ENCODE data around the gene MINDY2. TPM values are rescaled to one million over a fixed set of nuclear protein-coding genes. Genes with fewer than 3 reads are reported as not detected.

MINDY2 gene
- total RNA-seq, 1 experiment from 2014 or later, result 6.8 TPM

- no peak overlapping the region for H3K4me3 ChIP-seq (ENCODE audit: low read depth in 2 of 2, low read length in 2 of 2)
- no peaks in the 10 kb centered on the region; the same call in 1 of the 2 replicates for H3K9me3 ChIP-seq (ENCODE audit: control insufficient read depth, insufficient read depth, low read depth, low read length)
- H3K27ac ChIP-seq (ENCODE audit: low read length), result no peak overlapping the region
- intact Hi-C loops (cut with micrococcal nuclease; ENCODE audit: unreplicated experiment) (no loop called here), in situ Hi-C loops (cut with HindIII; ENCODE audit: low pct_unique_long_range_greater_than_20kb, low sequenced_read_pairs) (no loop called here)
- no peaks in the 10 kb centered on the region for H3K4me1 ChIP-seq (ENCODE audit: control insufficient read depth, insufficient read depth, low read length)
- DNase-seq (ENCODE audit: low read depth, low spot score), result no peak
- ATAC-seq, result no peak
- TF ChIP-seq SIN3A (IDR thresholded peaks at IDR 0.05; ENCODE audit: borderline replicate concordance, insufficient read depth, low read depth, low read length) (no peak), CTCF (IDR thresholded peaks at IDR 0.05) (peak; percentile 26)
- POLR2A ChIA-PET, result no interaction called here
- BruUV-seq (replicated peaks), result no TSS peak
- CTCF ChIA-PET, result interaction anchor here (0.6 to 1.1 kb wide), 2 partner anchors 10 to 170 kb away, joined by 3 read pairs; no protein-coding TSS in a partner anchor
- no peaks in the 10 kb centered on the region for H3K36me3 ChIP-seq (ENCODE audit: control insufficient read depth, insufficient read depth, low read length)
- no peaks in the 10 kb centered on the region for H3K27me3 ChIP-seq (ENCODE audit: control insufficient read depth, insufficient read depth, low read length)
These were observed 10.1 kb upstream of the MINDY2 start for GRCh38 chr15:58761010-58761388.

- DNase-seq (ENCODE audit: low read depth, low spot score) (no peak), ATAC-seq (no peak)
- H3K9me3 ChIP-seq (ENCODE audit: control insufficient read depth, insufficient read depth, low read depth, low read length), result no peaks in the 10 kb centered on the region; the same call in 1 of the 2 replicates
- no TSS peak for BruUV-seq (replicated peaks)
- no peaks in the 10 kb centered on the region for H3K27me3 ChIP-seq (ENCODE audit: control insufficient read depth, insufficient read depth, low read length)
- intact Hi-C loops (cut with micrococcal nuclease; ENCODE audit: unreplicated experiment) (no loop called here), in situ Hi-C loops (cut with HindIII; ENCODE audit: low pct_unique_long_range_greater_than_20kb, low sequenced_read_pairs) (no loop called here)
- H3K4me3 ChIP-seq (ENCODE audit: low read depth in 2 of 2, low read length in 2 of 2), result no peak overlapping the region
- no peak for TF ChIP-seq CTCF (IDR thresholded peaks at IDR 0.05)
- no peak for TF ChIP-seq POLR2AphosphoS5 (IDR thresholded peaks at IDR 0.05; ENCODE audit: low read depth, low read length)
- no peaks in the 10 kb centered on the region for H3K4me1 ChIP-seq (ENCODE audit: control insufficient read depth, insufficient read depth, low read length)
- no peaks in the 10 kb centered on the region for H3K36me3 ChIP-seq (ENCODE audit: control insufficient read depth, insufficient read depth, low read length)
- no peak overlapping the region for H3K27ac ChIP-seq (ENCODE audit: low read length)
- CTCF ChIA-PET, result interaction anchor here (1.1 kb wide), 1 partner anchor 8 kb away, joined by 3 read pairs; no protein-coding TSS in a partner anchor
- POLR2A ChIA-PET, result no interaction called here
These were observed 8.8 kb upstream of the MINDY2 start for GRCh38 chr15:58762285-58762684.

- Histone ChIP-seq H3K36me3 (ENCODE audit: control insufficient read depth, insufficient read depth, low read length) (no peaks in the 10 kb centered on the region), H3K27ac (ENCODE audit: low read length) (no peak overlapping the region), H3K4me3 (ENCODE audit: low read depth in 2 of 2, low read length in 2 of 2) (no peak overlapping the region), H3K27me3 (ENCODE audit: control insufficient read depth, insufficient read depth, low read length) (no peaks in the 10 kb centered on the region), H3K4me1 (ENCODE audit: control insufficient read depth, insufficient read depth, low read length) (no peaks in the 10 kb centered on the region), H3K9me3 (ENCODE audit: control insufficient read depth, insufficient read depth, low read depth, low read length) (no peaks in the 10 kb centered on the region; the same call in 1 of the 2 replicates)
- in situ Hi-C loops (cut with HindIII; ENCODE audit: low pct_unique_long_range_greater_than_20kb, low sequenced_read_pairs), result no loop called here
- intact Hi-C loops (cut with micrococcal nuclease; ENCODE audit: unreplicated experiment), result no loop called here
- BruUV-seq (replicated peaks), result no TSS peak
- ATAC-seq (no peak), DNase-seq (ENCODE audit: low read depth, low spot score) (no peak)
- ChIA-PET CTCF (no interaction called here), POLR2A (no interaction called here)
- TF ChIP-seq POLR2AphosphoS5 (IDR thresholded peaks at IDR 0.05; ENCODE audit: low read depth, low read length) (no peak), SIN3A (IDR thresholded peaks at IDR 0.05; ENCODE audit: borderline replicate concordance, insufficient read depth, low read depth, low read length) (no peak), CTCF (IDR thresholded peaks at IDR 0.05) (peak; percentile 15; the same call in 1 of the 2 replicates), TCF7L2 (IDR thresholded peaks at IDR 0.05; ENCODE audit: low read depth, low read length) (no peak)
These were observed 8.4 kb upstream of the MINDY2 start for GRCh38 chr15:58762731-58763130.
